DOHH2 (cell line): ENCODE measurements around the gene UTRN.

ENCODE experiments used
- H3F3A ChIP-seq: fragments of 200-600 bp; sonication (generic), shearing (Covaris generic); 2 replicates; pipeline ENCODE4 v1.6.0; 2016; ENCODE audit warnings: antibody characterized with exemption, mild to moderate bottlenecking; ENCODE audit not compliant: control insufficient read depth, insufficient read depth
- H3K27ac ChIP-seq: fragments of 200-600 bp; sonication (generic); 2 replicates; pipeline ENCODE4 v1.5.1; 2014; ENCODE audit warnings: low read depth, mild to moderate bottlenecking, low read length, moderate library complexity
- H3K27me3 ChIP-seq: fragments of 200-600 bp; sonication (generic); 2 replicates; pipeline ENCODE4 v1.6.1; 2014; ENCODE audit warnings: mild to moderate bottlenecking, low read length, mixed read lengths; ENCODE audit not compliant: control insufficient read depth
- H3K36me3 ChIP-seq: fragments of 200-600 bp; sonication (generic); 2 replicates; pipeline ENCODE4 v1.6.1; 2014; ENCODE audit warnings: mild to moderate bottlenecking, low read length, moderate library complexity, mixed read lengths; ENCODE audit not compliant: control insufficient read depth
- H3K4me1 ChIP-seq: fragments of 200-600 bp; sonication (generic); 2 replicates; pipeline ENCODE4 v1.6.1; 2014; ENCODE audit warnings: mild to moderate bottlenecking, low read length, mixed read lengths; ENCODE audit not compliant: control insufficient read depth
- H3K4me2 ChIP-seq: fragments of 200-600 bp; sonication (generic); 2 replicates; pipeline ENCODE4 v1.6.0; 2014; ENCODE audit warnings: mild to moderate bottlenecking, low read length, moderate library complexity
- H3K4me3 ChIP-seq: fragments of 200-600 bp; sonication (generic); 2 replicates; pipeline ENCODE4 v1.5.1; 2014; ENCODE audit warnings: mild to moderate bottlenecking, low read length, mixed read lengths
- H3K79me2 ChIP-seq: fragments of 200-600 bp; sonication (generic); 2 replicates; pipeline ENCODE4 v1.6.1; 2014; ENCODE audit warnings: mild to moderate bottlenecking, low read length, mixed read lengths; ENCODE audit not compliant: control insufficient read depth
- H3K9me2 ChIP-seq: fragments of 200-600 bp; sonication (generic); replicated peaks from 2 replicates; pipeline ENCODE4 v1.6.1; 2014; ENCODE audit warnings: mild to moderate bottlenecking, low read length, mixed read lengths; ENCODE audit not compliant: control insufficient read depth
- H3K9me3 ChIP-seq: fragments of 200-600 bp; sonication (generic); 2 replicates; pipeline ENCODE4 v1.6.1; 2014; ENCODE audit warnings: antibody characterized with exemption, low read length, mixed read lengths; ENCODE audit not compliant: control insufficient read depth, insufficient read depth
- H4K20me1 ChIP-seq: fragments of 200-600 bp; sonication (generic); 2 replicates; pipeline ENCODE4 v1.6.0; 2014; ENCODE audit warnings: low read depth, mild to moderate bottlenecking, antibody characterized with exemption, low read length, moderate library complexity; ENCODE audit not compliant: control insufficient read depth, insufficient read depth
- CTCF ChIP-seq: fragments of 200-600 bp; sonication (generic); IDR thresholded peaks from one replicate; pipeline ENCODE4 v1.5.1; 2014; ENCODE audit warnings: antibody characterized with exemption, mild to moderate bottlenecking, low read depth, low read length; ENCODE audit not compliant: poor library complexity, severe bottlenecking
- EZH2phosphoT487 ChIP-seq: fragments of 200-600 bp; sonication (generic); IDR thresholded peaks from 2 replicates; pipeline ENCODE4 v1.6.1; 2017; ENCODE audit warnings: borderline replicate concordance, mild to moderate bottlenecking, antibody characterized with exemption, low read length, moderate library complexity, mixed read lengths

The UTRN gene

GRCh38 chr6:144317736-144318135 lies 32.6 kb downstream of the UTRN start:
- H3K4me1 ChIP-seq: no peaks in the 10 kb centered on the region
- H3K27me3 ChIP-seq: no peaks in the 10 kb centered on the region
- H3K9me2 ChIP-seq: no peaks in the 10 kb centered on the region
- H4K20me1 ChIP-seq: no peaks in the 10 kb centered on the region
- no peaks in the 10 kb centered on the region for H3K36me3 ChIP-seq
- H3K79me2 ChIP-seq: no peaks in the 10 kb centered on the region
- no peak for TF ChIP-seq CTCF
- TF ChIP-seq EZH2phosphoT487: no peak
- no peak overlapping the region for H3K27ac ChIP-seq
- H3K4me3 ChIP-seq: no peak overlapping the region
- H3K9me3 ChIP-seq: no peaks in the 10 kb centered on the region
- no peaks in the 10 kb centered on the region for H3F3A ChIP-seq
- H3K4me2 ChIP-seq: no peak overlapping the region

- H3K27ac ChIP-seq: no peak overlapping the region
- H3K4me2 ChIP-seq: no peak overlapping the region
- no peaks in the 10 kb centered on the region for H3K9me2 ChIP-seq
- no peaks in the 10 kb centered on the region for H4K20me1 ChIP-seq
- H3K4me1 ChIP-seq: no peaks in the 10 kb centered on the region
- H3K9me3 ChIP-seq: no peaks in the 10 kb centered on the region
- H3F3A ChIP-seq: no peaks in the 10 kb centered on the region
- peaks cover 3% of the 10 kb centered on the region; the same call in 1 of the 2 replicates for H3K27me3 ChIP-seq
- no peaks in the 10 kb centered on the region for H3K79me2 ChIP-seq
- no peak for TF ChIP-seq CTCF
- no peak overlapping the region for H3K4me3 ChIP-seq
- no peaks in the 10 kb centered on the region for H3K36me3 ChIP-seq
These were observed 34.1 kb downstream of the UTRN start for GRCh38 chr6:144319211-144319610.

GRCh38 chr6:144320741-144321140 lies 35.6 kb downstream of the UTRN start:
- Histone ChIP-seq H3K9me3 (no peaks in the 10 kb centered on the region), H3K9me2 (no peaks in the 10 kb centered on the region), H3K79me2 (no peaks in the 10 kb centered on the region), H3K36me3 (no peaks in the 10 kb centered on the region), H3K27me3 (peaks cover 8% of the 10 kb centered on the region; the same call in 1 of the 2 replicates), H3K4me1 (no peaks in the 10 kb centered on the region), H3K4me2 (no peak overlapping the region), H4K20me1 (no peaks in the 10 kb centered on the region), H3K27ac (no peak overlapping the region), H3F3A (no peaks in the 10 kb centered on the region), H3K4me3 (no peak overlapping the region)
- TF ChIP-seq CTCF: no peak
- no peak for TF ChIP-seq EZH2phosphoT487
